HL-60 (cell line): ENCODE results near the gene CDH19.

Experiments used
- CTCF ChIP-seq: IDR thresholded peaks from one replicate; pipeline ENCODE4 v1.5.1; 2011; ENCODE audit warnings: low read length, control low read depth, inconsistent platforms; ENCODE audit not compliant: insufficient read depth
- GABPA ChIP-seq: IDR thresholded peaks from 2 replicates; pipeline ENCODE4 v1.6.1; 2012; ENCODE audit warnings: low read depth
- POLR2AphosphoS5 ChIP-seq: IDR thresholded peaks from 2 replicates; pipeline ENCODE4 v1.6.1; 2012; ENCODE audit warnings: low read depth
- REST ChIP-seq: IDR thresholded peaks from 2 replicates; pipeline ENCODE4 v1.6.1; 2012; ENCODE audit warnings: low read depth; ENCODE audit not compliant: insufficient replicate concordance
- SPI1 ChIP-seq: IDR thresholded peaks from 2 replicates; pipeline ENCODE4 v1.6.1; 2012; ENCODE audit warnings: low read depth, mild to moderate bottlenecking, borderline replicate concordance

- TF ChIP-seq GABPA (no peak), CTCF (no peak), POLR2AphosphoS5 (no peak), REST (no peak), SPI1 (no peak)
Measured at GRCh38 chr18:66560094-66560493, 43.8 kb downstream of the CDH19 start.
